Activated gamma-delta T cell treated with anti-CD3 and anti-CD28 coated beads, Interleukin-2, amount 50 U/mL, for 16 hours (primary cell): Measurements from ENCODE around the gene TP53I11.

Experiments used
- DNase-seq: peaks from one replicate; pipeline ENCODE4 v3.0.0-alpha.2; 2020; ENCODE audit warnings: low read depth

Gene TP53I11

GRCh38 chr11:44885065-44885810, 65.4 kb downstream of the TP53I11 start:
- no peak for DNase-seq

- DNase-seq, result no peak
Measured at GRCh38 chr11:44884056-44884455, 66.6 kb downstream of the TP53I11 start.

DNA sequence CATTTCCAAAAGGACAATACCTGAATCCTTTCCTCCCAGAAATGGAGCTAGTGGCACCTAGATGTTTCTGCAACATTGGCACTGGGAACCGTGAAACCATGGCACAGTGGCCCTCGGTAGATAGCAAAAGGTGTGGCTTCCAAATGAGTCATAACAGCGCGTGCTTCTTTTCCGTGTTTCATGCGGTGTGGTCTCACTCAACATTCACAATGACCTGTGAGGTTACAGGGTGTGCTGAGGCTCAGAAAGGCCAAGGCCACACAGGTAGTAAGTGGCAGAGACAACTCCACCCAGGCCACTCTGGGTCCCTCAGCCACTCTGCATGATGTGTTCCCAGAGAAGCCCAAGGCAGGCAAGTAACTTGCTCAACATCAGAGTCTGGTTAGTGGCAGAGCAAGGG, 67.4 kb downstream of the TP53I11 start:
- DNase-seq, result no peak
